Hematopoietic multipotent progenitor cell treated with erythropoietin and hydrocortisone succinate and interleukin-3 and kit ligand, for 6 days (in vitro differentiated cells): ENCODE measurements around the gene ACSM6.
A peak's percentile ranks its signal among the peaks of the same experiment; 100 is the strongest.
"Not testable (repeated sequence)": the region's sequence is repeated elsewhere in the genome, so short reads cannot be mapped to it uniquely, and the experiment has no call there.

Experiments
- DNase-seq: peaks from one replicate; pipeline ENCODE4 v3.0.0-alpha.2; 2015

ACSM6 gene, protein sequence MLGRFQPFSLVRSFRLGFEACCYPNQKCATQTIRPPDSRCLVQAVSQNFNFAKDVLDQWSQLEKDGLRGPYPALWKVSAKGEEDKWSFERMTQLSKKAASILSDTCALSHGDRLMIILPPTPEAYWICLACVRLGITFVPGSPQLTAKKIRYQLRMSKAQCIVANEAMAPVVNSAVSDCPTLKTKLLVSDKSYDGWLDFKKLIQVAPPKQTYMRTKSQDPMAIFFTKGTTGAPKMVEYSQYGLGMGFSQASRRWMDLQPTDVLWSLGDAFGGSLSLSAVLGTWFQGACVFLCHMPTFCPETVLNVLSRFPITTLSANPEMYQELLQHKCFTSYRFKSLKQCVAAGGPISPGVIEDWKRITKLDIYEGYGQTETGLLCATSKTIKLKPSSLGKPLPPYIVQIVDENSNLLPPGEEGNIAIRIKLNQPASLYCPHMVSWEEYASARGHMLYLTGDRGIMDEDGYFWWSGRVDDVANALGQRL

DNA sequence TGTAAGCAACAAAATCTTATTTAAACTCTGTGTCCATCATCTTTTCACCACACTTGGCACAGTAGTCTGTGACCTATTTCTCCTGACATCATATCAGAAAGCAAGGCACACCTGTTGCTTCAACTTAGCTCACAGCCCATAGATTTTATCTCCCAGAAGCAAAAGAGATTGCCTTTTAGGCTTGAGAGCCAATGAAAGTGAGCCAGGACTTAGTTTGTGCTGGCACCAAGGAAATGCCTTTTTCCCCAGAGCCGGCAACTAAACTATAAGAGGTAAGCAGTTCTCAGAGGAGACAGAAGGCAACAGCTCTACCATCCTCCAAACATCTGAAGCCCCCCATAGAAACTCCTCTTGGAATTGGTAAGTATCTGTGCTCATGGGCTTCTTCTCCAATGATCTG, at the start of gene ACSM6:
Gene ACSM6, plus strand, starts transcription at position 295 of the 400 bp plus-strand sequence. CDS start 248 bp downstream, outside the sequence.
- DNase-seq: no peak

DNA sequence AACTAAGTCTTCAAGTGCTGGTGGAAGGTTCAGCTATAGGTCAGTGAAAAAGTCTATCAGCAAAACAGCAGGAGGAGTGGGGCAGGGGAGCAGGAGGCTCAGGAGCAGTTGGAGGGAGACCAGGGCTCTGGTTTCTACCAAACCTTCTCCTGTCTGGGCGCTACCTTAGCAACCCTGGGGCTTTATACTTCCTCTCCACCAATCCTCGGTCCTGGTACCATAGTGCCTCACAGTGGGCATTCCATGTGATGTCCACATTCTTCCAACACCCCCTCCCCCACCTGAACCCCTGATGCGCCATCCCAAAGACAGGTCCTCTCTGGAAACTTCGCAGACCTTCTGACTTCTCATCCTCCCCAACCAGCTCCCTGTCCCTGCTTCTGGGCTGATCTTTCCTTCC, 25.3 kb upstream of the ACSM6 start:
- no peak for DNase-seq

DNA sequence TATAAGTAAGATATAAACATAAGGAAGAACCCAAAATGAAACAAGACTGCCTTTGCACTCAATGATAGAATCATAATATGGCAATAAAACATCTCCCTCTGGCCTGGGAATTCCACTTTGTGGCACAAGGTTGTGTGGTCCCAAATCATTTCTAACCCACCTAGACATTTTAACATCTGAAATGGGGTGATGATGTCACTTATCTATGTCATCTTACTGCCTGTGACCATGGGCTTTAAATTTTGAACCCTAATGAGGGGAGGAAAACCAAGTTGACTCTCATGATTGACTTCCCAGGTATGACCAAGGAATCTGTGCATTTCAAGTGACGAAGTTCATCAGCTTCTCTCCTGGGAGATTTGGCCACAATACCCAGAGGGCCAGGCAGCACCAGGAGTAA, 24.5 kb upstream of the ACSM6 start:
- no peak for DNase-seq

DNA sequence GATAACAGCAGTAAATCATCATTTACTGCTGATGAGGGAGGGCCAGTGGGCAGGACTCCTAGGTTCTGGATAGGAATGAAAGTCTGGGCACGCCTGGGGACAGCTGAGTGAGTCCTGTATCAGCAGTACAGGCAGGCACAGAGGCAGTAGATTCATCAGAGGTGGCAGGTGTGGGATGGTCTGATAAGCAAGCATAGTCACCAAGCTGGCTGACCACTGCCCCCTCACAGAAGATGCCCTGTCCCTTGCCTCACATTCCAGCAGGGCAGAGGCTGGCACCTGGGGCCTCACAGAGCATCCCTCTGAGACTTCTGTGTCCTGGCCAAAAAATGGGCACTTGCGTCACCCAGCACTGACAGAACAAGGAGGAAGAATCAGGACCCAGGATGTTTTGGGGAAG, 23.2 kb upstream of the ACSM6 start:
- no peak for DNase-seq

DNA sequence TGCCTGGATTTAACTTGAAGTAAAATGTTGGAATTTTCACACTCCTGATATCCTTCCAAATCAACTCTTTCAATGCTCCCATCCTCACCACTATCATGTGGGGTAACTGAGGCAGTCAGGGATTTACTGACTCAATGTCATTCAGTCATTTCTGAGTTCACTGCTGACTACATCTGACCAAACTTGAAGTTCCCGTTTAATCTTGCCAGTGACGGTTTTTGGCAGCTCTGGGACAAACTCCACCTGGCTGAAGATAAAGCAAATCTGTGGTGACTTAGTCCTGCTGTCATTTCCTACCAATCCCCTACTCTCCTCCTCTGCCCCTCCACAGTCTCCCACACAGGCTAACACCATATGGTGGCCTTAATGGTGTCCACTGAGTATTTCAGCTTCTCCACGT, 22.7 kb upstream of the ACSM6 start:
- DNase-seq: no peak

DNA sequence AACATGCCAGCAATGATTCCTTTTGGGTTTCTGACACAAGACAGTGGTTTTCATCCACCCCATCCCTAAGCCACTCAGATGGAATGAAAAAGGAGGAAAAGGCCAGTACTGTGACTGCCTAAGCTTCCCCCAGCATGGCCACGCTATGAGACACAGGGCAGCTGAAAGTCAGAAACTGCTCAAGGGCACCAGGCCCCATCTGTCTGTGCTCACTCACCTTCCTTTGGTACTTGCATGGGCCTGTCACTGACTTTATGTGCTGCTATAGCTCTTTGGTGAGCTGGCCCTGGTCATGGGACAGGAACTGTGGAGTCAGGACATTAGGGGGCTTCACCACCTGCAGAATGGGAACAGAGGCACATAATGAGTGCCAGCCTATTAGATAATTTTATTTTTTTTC, 21.2 kb upstream of the ACSM6 start:
- DNase-seq: no peak

DNA sequence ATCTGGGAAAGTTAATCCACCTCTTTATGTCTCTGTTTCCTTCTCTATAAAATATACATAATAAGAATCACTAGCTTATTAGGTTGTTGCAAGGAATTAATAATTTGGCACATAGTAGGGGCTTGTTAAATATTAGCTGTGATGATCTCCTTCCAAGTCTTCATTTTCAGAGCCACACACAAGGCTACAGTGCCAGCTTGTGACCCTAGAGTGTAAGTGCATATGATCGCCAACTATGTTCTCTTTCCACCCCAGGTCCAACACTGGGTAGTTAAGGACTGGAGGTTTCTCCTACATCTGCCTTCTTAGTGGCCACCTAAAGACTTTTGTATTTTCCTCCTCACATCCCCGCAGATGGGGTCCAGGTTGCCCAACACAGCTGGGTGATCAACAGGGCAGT, 17.9 kb upstream of the ACSM6 start:
- DNase-seq: no peak

DNA sequence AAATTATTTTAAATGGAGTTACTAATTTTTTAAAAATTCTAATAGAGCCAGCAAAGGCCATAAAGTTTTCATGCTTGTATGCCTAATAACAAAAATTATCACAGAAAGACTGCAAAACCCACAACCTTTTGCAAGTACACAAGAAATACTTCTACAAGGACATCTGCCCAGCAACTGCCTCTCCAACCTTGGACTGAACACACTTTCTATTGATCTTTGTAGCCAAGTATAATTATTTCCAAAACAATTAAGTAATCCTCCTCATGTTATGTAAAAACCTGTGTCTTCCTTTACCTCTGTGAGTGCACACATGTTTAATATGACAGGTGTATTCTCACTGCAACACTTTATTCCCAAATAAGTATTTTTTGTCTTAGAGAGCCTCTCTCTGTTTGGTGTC, 16.6 kb upstream of the ACSM6 start:
- DNase-seq: no peak

DNA sequence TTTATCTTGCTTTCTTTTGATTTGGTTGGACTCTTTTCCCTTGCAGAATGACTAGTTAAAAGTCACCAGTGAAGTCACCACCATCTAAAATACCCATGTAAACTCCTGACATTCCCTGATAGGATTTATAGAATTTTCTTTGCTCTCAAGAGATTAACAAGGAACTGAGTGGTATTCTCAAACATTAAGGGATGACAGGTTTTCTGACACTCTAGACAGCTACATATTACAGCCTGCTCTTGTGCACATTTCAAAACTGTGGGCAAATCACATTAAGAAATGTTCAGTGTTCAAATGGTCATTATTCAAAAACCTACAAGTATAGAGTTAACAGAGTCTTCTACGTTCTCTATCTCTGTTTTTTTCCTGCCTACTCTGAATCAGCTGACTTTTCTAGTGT, 15.8 kb upstream of the ACSM6 start:
- DNase-seq: no peak

DNA sequence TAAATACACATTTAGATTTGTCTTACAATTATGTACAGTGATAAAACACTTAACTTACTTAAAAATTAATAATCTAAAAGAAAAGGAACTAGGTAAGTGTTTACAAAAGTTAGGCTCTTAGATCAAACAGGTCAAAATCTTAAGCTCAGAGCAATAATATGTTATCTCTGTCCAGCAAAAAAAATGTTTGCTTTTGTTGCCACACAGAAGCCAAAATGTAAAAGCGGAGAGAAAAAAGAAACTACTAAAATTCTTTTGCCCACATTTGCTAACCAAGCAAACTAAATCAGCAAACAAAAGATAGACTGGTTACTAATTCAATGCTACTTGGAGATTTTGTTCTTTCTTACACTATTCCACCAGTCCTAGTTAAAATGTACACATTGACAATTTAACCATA, 15.2 kb upstream of the ACSM6 start:
- DNase-seq: no peak

DNA sequence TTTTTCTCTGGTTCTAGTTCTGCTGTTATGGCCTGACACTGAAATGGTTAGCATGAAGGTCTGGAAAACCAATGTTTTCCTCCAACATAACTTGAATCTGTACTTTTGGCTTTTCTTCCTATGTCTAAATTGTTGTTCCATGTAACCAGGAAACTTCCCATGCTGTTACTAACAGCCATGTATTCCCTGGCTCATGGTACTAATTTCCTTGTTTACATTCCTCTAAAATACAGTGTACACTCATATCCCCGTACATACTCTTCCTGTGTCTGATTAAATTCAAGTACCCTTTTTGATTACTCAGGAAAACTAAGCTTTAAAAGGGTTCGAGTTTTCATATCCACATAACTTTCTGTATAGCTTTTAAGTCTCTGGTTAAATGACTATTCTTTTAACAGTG, 12.3 kb upstream of the ACSM6 start:
- no peak for DNase-seq

DNA sequence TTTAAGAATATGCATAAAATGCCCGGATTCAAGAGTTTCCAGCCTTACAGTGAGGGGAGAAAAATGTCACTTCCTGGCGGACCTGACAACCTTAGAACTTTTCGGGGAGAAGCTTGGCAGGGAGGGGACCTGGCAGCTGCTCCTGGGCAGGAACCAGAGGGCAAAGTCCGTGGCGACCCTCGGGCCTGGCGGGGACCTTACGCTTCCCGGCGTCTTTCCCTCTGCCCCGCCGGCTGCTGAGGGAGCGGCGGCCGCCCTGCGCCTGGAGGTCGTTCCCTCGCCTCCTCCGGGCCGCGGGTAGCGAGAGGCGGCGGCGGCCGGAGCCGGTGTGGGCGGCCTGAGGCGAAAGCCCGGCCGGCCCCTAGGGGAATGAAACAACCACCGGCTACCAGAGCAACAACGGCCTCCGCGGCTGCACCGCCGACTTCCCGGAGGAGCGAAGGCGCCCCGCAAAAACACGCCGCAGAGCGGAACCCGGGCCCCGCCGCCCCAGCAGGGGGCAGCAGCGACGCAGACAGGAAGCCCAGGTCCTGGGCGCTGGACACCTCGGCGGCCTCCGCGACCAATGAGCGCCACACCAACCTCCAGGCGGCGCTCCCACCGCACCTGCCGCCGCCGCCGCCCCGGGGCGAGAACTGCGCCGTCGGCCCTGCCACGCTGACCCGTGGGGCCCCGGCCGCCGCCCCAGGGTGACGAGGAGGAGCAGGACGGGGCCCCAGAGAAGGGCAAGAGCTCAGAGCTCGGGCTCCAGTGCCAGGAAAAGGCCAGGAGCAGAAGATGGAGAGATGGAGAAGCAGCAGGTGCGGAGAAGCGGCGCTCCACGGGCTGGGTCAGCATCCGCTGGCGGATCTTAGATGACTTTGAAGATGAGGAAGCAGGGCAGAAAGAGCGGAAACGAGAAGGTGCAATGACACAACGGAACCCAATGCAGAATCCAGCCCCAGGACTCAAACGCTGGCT, 10.5 kb upstream of the ACSM6 start:
- DNase-seq: peak; percentile 90

DNA sequence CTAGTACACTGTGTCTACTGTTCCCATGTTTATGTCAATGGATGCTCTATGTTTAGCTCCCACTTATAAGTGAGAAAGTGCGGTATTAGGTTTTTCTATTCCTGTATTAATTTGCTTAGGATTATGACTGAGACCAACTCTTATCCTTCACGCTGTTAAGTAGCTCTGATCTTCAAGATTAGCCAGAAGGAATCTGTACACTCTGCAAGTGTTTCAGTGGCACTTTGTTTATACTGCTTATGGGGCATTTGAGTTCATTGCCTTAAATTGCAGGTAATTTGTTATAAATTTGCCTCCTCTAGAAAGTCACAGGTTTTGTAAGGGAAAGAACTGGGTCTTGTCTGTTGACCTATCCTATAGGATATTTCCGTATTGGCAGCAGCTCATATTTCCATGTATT, 6.4 kb upstream of the ACSM6 start:
- no peak for DNase-seq

DNA sequence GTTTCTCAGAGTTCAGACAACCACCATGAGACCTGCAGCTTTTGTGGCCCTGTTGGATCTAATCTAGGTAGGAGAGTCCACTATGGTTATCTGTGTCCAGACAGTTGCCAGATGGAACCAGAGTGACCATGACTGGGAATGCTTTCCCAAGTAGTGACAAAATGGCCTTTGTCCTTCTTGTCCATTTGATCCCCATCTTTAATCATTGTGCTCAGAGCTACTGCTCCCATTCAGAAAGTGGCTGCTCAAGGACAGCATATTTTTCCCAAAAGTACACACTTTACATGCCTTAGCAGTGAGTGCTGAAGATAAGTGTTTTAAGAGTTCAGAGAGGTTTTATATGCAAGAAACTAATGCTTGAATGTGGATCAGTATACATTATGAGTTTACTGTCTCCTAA, 5.4 kb upstream of the ACSM6 start:
- no peak for DNase-seq

DNA sequence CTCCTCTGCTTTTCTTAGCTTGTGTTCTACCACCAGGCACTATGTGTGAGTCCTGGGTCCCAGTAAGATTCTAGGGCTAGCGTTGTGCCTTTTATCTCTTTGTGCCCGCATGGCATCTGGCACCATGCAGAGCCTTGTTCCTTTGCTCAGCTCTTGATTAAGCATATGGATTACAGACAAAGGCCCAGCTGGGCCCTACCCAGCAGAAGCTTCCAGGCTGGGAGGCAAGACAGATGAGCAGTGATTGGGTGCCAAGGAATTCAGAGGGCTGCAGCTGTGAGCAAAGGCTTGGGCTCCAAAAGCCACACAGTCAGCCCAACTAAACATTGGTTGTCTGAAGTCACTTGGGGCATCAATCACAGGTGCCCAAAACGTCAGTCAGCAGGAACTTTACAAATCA, 2.0 kb downstream of the ACSM6 start:
- no peak for DNase-seq

DNA sequence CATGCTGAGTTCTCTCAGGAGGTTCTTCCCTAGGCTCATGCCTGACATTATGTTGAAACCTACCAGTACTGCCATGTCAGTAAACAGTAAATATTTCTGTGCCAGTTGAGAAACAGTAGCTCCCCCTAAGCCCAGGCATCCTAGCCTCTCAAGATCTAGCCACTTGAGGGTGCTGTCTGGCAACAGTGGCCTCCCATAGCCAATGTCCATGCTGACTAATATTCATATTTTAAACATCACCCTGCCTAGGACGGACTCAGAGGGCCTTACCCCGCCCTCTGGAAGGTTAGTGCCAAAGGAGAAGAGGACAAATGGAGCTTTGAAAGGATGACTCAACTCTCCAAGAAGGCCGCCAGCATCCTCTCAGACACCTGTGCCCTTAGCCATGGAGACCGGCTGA, 7.7 kb downstream of the ACSM6 start:
- peak; percentile 15 for DNase-seq

DNA sequence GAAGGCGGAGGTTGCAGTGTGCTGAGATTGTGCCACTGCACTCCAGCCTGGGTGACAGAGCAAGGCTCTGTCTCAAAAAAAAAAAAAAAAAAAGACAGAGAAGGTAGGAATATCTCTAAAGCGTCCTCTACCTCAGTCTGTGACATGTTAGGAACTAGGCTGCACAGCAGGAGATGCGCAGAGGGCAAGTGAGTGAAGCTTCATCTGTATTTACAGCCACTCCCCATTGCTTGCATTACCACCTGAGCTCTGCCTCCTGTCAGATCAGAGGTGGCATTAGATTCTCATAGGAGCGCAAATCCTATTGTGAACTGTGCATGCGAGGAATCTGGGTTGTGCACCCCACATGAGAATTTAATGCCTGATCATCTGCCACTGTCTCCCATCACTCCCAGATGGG, 8.8 kb downstream of the ACSM6 start:
- DNase-seq: not testable (repeated sequence)

DNA sequence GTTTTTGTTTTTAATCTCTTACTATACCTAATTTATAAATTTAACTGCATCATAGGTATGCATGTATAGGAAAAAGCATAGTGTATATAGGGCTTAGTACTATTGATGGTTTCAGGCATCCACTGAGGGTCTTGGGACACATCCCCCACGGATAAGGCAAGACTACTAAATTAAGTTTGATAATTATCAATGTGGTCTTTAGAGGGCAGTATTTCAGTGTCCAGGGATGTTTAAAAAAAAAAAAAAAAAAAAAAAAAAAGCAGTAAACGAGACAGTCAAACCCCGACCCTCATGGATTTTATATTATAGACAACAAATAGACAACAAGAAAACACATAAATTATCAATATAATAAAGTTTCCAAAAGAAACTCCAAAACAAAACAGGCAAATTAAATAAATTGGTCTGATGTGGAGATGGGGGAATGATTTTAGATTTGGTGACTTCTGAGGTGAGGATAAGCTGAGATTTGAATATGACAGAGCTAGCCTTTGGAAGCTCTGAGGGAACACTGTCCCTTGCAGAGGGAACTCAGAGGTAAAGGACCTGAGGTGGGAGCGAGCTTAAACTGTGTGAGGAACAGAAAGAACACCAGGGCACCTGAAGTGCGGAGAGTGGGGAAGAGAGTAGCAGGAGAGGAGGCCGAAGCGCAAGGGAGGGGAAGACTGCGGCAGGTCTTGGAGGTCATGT, 14.8 kb downstream of the ACSM6 start:
- peak; percentile 44 for DNase-seq

DNA sequence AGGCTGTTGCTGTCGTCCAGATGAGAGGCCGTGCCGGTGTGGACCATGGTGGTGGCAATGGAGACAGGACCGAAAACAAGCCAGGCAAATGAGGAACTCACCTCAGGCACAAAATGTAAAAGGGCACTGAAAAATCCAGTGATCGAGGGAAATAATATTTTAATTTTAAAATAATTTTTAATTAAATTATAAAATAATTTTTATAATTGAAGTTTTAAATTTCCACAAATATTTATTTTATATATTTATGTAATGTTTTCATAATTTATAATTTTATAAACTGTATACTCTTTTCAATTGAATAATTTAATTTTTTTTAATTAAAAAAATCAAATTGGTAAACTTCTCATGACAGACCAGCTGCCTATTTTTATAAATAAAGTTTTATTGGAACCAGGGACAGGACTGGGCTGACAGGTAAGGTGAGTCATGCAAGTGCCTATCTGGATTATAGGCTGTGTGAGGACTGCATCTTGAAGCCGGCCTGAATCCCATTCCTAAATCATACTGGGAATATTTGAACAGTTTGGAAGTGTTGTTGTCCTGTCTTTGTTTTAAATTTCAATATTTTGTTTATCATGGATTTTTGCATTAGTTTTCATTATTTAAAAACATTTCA, 15.6 kb downstream of the ACSM6 start:
- DNase-seq: no peak

DNA sequence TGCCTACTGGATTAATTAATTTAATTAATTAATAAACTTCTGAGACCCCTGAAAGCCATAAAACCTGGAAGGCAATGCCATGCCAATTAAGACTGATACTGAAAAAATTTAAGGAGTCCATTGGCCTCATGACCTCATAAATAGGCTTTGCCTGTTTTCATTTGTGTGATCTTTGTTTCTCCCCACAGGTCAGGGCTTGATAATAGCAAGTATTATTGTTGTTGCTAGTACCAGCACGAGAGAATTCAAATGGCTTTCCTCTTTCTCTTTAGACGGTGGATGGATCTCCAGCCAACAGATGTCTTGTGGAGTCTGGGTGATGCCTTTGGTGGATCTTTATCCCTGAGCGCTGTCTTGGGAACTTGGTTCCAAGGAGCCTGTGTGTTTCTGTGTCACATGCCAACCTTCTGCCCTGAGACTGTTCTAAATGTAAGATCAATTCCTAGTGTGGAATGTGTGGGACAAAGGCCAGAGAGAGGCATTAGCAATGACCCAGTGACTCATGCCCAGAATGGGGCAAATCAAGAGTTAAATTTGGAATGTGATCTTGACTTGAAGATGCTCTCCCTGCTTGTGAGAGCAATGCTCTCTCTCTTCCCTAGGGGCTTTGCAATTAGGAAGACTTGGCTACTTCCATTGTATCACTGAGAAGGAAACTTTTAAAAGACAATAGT, 17.7 kb downstream of the ACSM6 start:
- DNase-seq: no peak

DNA sequence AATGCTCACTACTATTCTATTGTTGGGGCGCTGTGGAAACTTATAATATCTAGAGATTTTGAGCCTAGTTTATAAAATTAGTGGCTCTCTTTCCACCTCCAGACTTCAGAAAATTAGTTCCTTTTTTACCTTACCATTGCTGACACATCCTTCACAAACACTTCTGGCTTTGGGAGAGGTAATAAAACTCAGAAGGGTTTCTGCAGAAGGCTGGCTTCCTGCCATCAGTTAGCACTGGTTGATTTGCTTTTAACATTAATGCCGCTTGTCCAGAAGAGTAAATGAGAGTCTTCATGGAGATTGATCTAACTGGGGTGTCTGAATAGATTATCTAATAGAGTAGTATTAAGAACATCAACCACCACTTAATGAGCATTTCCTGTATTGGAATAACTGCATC, 20.3 kb downstream of the ACSM6 start:
- DNase-seq: no peak

DNA sequence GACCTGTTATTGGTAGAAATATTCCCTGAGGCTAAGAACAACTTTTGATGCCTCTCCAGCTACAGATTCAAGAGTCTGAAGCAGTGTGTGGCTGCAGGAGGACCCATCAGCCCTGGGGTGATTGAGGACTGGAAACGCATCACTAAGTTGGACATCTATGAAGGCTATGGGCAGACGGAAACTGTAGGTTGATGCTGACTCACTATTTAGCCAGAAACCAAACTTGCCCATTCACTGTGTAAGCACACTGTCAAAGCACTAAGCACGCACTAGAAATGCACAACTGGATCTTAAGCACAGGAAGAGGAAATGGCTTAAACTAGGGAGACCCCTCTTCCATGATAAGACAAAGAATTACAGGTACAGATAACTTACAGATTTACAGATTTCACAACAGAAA, 20.8 kb downstream of the ACSM6 start:
- peak; percentile 38 for DNase-seq
